Kidney (tissue), 14 donors: Measurements from ENCODE around the gene APP. TPM values are rescaled to one million over a fixed set of nuclear protein-coding genes. Genes with fewer than 3 reads are reported as not detected.

Experiments
- DNase-seq, 5 donors: peaks; one replicate each; pipeline ENCODE4 v3.0.0-alpha.2; 2013 to 2020
- FAIRE-seq: peaks from 2 replicates; lab custom pipeline; 2012; peaks lifted over from hg19 to GRCh38; lab: Jason Lieb, UNC
- H3K27ac ChIP-seq, 2 donors: one replicate each; pipeline ENCODE4 v1.7.0; 2013; ENCODE audit warnings: low read depth in 2 of 2, low read length in 2 of 2, inconsistent platforms in 1 of 2
- H3K27me3 ChIP-seq: one replicate; pipeline ENCODE4 v1.7.1; 2013; ENCODE audit warnings: low read length, inconsistent platforms; ENCODE audit not compliant: control insufficient read depth, insufficient read depth
- H3K36me3 ChIP-seq, 3 donors: one replicate each; pipeline versions ENCODE4 v1.7.0 to v1.7.1; 2013; ENCODE audit warnings: low read length in 3 of 3, control low read depth in 1 of 3, inconsistent platforms in 1 of 3; ENCODE audit not compliant: insufficient read depth in 3 of 3, control insufficient read depth in 2 of 3
- H3K4me1 ChIP-seq, 3 donors: one replicate each; pipeline versions ENCODE4 v1.7.0 to v1.7.1; 2013; ENCODE audit warnings: low read length in 3 of 3, inconsistent platforms in 1 of 3, low read depth in 1 of 3; ENCODE audit not compliant: control insufficient read depth in 2 of 3, insufficient read depth in 2 of 3
- H3K4me3 ChIP-seq, 3 donors: one replicate each; pipeline versions ENCODE4 v1.7.0 to v1.8.1; 2013; ENCODE audit warnings: low read length in 3 of 3, control low read depth in 1 of 3, inconsistent platforms in 1 of 3
- H3K9ac ChIP-seq, 3 donors: one replicate each; pipeline versions ENCODE4 v1.7.0 to v1.7.1; 2013; ENCODE audit warnings: low read length in 3 of 3, control low read depth in 1 of 3, inconsistent platforms in 1 of 3
- H3K9me3 ChIP-seq, 3 donors: one replicate each; pipeline versions ENCODE4 v1.7.0 to v1.7.1; 2013; ENCODE audit warnings: low read length in 3 of 3, control low read depth in 1 of 3, inconsistent platforms in 1 of 3; ENCODE audit not compliant: control insufficient read depth in 2 of 3, insufficient read depth in 1 of 3
- intact Hi-C: fragments of 100-400 bp; cut with DNase I; formaldehyde crosslinking; loops from one replicate; pipeline ENCODE4 v1.11.1; 2022
- polyA plus RNA-seq: library from polyadenylated mRNA; stranded (reverse); fragments of 350-450 nt; fragmentation: Illumina TruSeq; extraction: RNeasy Lipid Tissue Mini Kit (QIAGEN cat#74804); gene quantifications from one replicate; pipeline ENCODE4 v1.2.3, GENCODE V29; 2014; ENCODE audit warnings: low read depth, low replicate concordance; ENCODE audit not compliant: insufficient read depth
- total RNA-seq: library from RNA; stranded (reverse); fragmentation: NEBNext Ultra II Directional; extraction: Animal tissue kit (Norgen Biotek cat#: 25700); gene quantifications from one replicate; pipeline ENCODE4 v1.2.1, GENCODE V29; 2021
- TF ChIP-seq, protein P1 (sequence below): IDR thresholded peaks from 3 replicates; pipeline ENCODE4 v1.5.1; 2012; ENCODE audit warnings: mild to moderate bottlenecking, moderate library complexity, borderline replicate concordance; ENCODE audit not compliant: insufficient read depth; ENCODE audit errors: extremely low read depth
- donor health status: control.
- donor health status: control.
- donor health status: control.
- donor health status: control.
- donor health status: control.
- donor health status: DM: yes; HTN: yes; CAD: no.
- donor health status: Normal renal cell carcinoma (clear cell type).

APP gene
- total and polyA plus RNA-seq, 2 donors from 2014 or later = 472 to 1,303 TPM

DNA sequence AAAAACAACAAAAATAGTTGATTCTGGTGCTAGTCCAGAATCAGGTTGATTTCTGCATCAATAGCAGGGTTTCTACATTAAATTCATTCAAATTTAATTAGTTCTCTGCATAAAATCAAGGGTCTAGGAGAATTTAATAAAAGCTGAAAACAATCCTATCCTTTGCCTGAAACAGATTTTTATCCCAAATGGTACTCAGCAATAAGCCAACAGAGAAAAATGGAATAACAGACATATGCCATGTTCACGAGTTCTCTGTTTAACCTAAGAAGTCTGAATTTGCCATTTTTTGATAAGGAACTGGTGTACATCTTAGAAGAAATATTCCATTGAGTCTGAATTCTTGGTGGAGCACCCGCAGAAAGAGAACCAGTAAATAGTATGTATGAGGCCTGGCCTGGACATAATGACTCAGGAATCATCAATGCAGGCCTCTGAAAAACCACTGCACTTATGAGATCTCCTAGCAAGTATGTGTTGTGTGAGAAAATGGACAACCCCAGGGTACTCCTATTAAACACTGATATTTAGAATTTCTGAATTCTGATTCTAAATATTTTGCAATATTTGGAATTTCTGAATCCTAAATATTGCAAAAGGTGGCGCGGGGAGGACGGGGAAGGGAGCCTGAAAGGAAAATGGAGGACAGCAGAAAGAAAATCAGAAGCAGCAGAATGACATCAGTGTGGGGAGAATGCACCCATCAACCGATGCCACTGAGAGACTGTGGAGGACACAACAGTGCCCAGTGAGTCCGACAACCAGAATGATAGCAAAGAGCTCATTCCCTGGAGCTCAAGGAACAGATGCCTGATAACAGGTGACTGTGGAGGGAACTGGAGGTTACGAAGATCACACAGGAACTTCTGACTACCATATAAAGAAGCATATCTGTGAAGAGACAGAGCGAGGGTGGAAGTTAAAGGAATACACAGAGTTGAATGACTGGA is 97.6 kb downstream of the APP start:
- H3K4me1 ChIP-seq = peaks cover 5 to 18% (median 7%) of the 10 kb centered on the region in 3 donors
- no peaks in the 10 kb centered on the region for H3K27me3 ChIP-seq
- H3K27ac ChIP-seq = no peak overlapping the region
- no peak overlapping the region for H3K9ac ChIP-seq
- DNase-seq (no peak), FAIRE-seq (no peak)
- H3K4me3 ChIP-seq = no peak overlapping the region
- intact Hi-C loops = no loop called here
- TF ChIP-seq, protein P1, sequence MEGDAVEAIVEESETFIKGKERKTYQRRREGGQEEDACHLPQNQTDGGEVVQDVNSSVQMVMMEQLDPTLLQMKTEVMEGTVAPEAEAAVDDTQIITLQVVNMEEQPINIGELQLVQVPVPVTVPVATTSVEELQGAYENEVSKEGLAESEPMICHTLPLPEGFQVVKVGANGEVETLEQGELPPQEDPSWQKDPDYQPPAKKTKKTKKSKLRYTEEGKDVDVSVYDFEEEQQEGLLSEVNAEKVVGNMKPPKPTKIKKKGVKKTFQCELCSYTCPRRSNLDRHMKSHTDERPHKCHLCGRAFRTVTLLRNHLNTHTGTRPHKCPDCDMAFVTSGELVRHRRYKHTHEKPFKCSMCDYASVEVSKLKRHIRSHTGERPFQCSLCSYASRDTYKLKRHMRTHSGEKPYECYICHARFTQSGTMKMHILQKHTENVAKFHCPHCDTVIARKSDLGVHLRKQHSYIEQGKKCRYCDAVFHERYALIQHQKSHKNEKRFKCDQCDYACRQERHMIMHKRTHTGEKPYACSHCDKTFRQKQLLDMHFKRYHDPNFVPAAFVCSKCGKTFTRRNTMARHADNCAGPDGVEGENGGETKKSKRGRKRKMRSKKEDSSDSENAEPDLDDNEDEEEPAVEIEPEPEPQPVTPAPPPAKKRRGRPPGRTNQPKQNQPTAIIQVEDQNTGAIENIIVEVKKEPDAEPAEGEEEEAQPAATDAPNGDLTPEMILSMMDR = no peak
- no peaks in the 10 kb centered on the region for H3K36me3 ChIP-seq
- no peaks in the 10 kb centered on the region for H3K9me3 ChIP-seq

DNA sequence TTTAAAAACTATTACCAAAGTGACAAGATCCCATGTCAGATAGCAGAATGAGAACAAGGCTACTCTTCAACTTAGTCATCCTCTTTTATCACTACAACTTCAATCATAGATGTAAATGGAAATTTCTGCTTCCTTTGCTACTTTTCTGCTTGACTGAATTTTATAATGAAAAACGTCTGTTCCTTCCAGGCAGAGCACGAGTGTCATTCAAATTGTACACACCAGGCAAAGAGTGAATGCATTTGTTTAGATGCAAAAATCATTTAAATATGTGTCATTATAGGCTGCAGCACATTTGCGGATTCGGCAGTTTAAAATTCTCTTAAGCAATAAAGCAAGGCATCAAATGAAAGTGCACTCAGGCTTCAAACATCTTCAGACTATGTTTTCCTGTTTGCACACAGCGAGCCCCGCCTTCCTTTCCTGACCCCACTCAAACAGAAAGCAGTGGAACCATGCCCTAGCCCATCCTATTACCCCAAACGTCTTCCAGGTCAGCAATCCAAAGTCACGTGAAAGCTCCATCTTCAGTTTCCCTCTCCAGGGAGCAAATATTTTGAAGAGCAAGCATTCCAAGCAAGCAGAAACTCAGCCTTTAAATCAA is 99.6 kb downstream of the APP start:
- H3K27me3 ChIP-seq = no peaks in the 10 kb centered on the region
- no peaks in the 10 kb centered on the region for H3K36me3 ChIP-seq
- peak overlapping the region; percentile 1 to 36 (median 32) for H3K4me3 ChIP-seq
- FAIRE-seq (no peak), DNase-seq (peak in 3 of 5 donors; percentile 34 to 54 (median 47))
- intact Hi-C loops = no loop called here
- peaks cover 5 to 18% (median 7%) of the 10 kb centered on the region in 3 donors for H3K4me1 ChIP-seq
- no peaks in the 10 kb centered on the region for H3K9me3 ChIP-seq
- no peak overlapping the region for H3K27ac ChIP-seq
- TF ChIP-seq, protein P1 = no peak
- no peak overlapping the region for H3K9ac ChIP-seq

DNA sequence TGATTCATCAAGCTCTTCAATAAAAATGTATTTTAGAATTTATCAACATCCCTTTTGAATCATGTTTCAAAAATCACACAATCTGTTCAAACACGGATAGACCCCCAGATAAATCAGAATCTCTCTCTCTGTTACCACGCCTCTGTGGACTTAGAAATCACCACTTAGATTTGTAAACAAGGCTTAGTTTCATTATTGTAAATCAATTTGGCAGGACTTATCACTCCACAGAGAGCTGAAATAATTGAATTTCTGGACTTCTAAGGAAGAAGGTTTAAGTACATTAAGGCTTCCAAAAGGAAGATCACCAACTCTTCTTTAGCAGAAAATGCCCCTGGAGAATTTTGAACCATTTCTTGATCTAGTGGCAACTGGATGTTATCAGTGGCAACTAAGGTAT is 100.4 kb downstream of the APP start:
- no peak overlapping the region for H3K27ac ChIP-seq
- no peak for FAIRE-seq
- no peak overlapping the region for H3K9ac ChIP-seq
- TF ChIP-seq, protein P1 = no peak
- H3K9me3 ChIP-seq = no peaks in the 10 kb centered on the region
- intact Hi-C loops = no loop called here
- H3K4me3 ChIP-seq = no peak overlapping the region
- no peaks in the 10 kb centered on the region for H3K27me3 ChIP-seq
- no peaks in the 10 kb centered on the region for H3K36me3 ChIP-seq
- DNase-seq = no peak
- peaks cover 5 to 18% (median 7%) of the 10 kb centered on the region in 3 donors for H3K4me1 ChIP-seq
